Measurements from ENCODE around the gene KHDC4.

- TF ChIP-seq POLR2A (IDR thresholded peaks at IDR 0.05) (no peak), CTCF (IDR thresholded peaks at IDR 0.05) (no peak)
These were observed 45.7 kb downstream of the KHDC4 start for GRCh38 chr1:155888481-155888880.
